ENCODE measurements around the gene CCDC102A.

CCDC102A gene

GRCh38 chr16:57532266-57532625, 4.1 kb downstream of the CCDC102A start:
- Histone ChIP-seq H3K9ac (ENCODE audit: low read length) (no peak overlapping the region), H3K36me3 (ENCODE audit: control insufficient read depth, insufficient read depth, low read length) (no peaks in the 10 kb centered on the region), H3K27me3 (ENCODE audit: control insufficient read depth, insufficient read depth, low read length) (peaks cover 6% of the 10 kb centered on the region), H3K4me3 (ENCODE audit: low read length) (no peak overlapping the region), H3K9me3 (ENCODE audit: control insufficient read depth, low read length) (no peaks in the 10 kb centered on the region), H3K4me1 (ENCODE audit: control insufficient read depth, insufficient read depth, low read length) (peaks cover 31% of the 10 kb centered on the region)

- Histone ChIP-seq H3K27me3 (ENCODE audit: control insufficient read depth, insufficient read depth, low read length) (peaks cover 1% of the 10 kb centered on the region), H3K9me3 (ENCODE audit: control insufficient read depth, low read length) (no peaks in the 10 kb centered on the region), H3K36me3 (ENCODE audit: control insufficient read depth, insufficient read depth, low read length) (no peaks in the 10 kb centered on the region), H3K4me3 (ENCODE audit: low read length) (no peak overlapping the region), H3K9ac (ENCODE audit: low read length) (no peak overlapping the region), H3K4me1 (ENCODE audit: control insufficient read depth, insufficient read depth, low read length) (peaks cover 26% of the 10 kb centered on the region)
Measured at GRCh38 chr16:57531635-57532265, 4.6 kb downstream of the CCDC102A start.

GRCh38 chr16:57531253-57531575, 5.2 kb downstream of the CCDC102A start:
- Histone ChIP-seq H3K36me3 (ENCODE audit: control insufficient read depth, insufficient read depth, low read length) (no peaks in the 10 kb centered on the region), H3K9me3 (ENCODE audit: control insufficient read depth, low read length) (no peaks in the 10 kb centered on the region), H3K4me3 (ENCODE audit: low read length) (no peak overlapping the region), H3K27me3 (ENCODE audit: control insufficient read depth, insufficient read depth, low read length) (no peaks in the 10 kb centered on the region), H3K4me1 (ENCODE audit: control insufficient read depth, insufficient read depth, low read length) (peaks cover 23% of the 10 kb centered on the region), H3K9ac (ENCODE audit: low read length) (no peak overlapping the region)

GRCh38 chr16:57530522-57531252, 5.7 kb downstream of the CCDC102A start:
- no peak overlapping the region for H3K4me3 ChIP-seq (ENCODE audit: low read length)
- H3K36me3 ChIP-seq (ENCODE audit: control insufficient read depth, insufficient read depth, low read length), result no peaks in the 10 kb centered on the region
- H3K4me1 ChIP-seq (ENCODE audit: control insufficient read depth, insufficient read depth, low read length), result peaks cover 23% of the 10 kb centered on the region
- H3K27me3 ChIP-seq (ENCODE audit: control insufficient read depth, insufficient read depth, low read length), result no peaks in the 10 kb centered on the region
- H3K9me3 ChIP-seq (ENCODE audit: control insufficient read depth, low read length), result no peaks in the 10 kb centered on the region
- H3K9ac ChIP-seq (ENCODE audit: low read length), result no peak overlapping the region

GRCh38 chr16:57530104-57530521, 6.3 kb downstream of the CCDC102A start:
- H3K9me3 ChIP-seq (ENCODE audit: control insufficient read depth, low read length), result no peaks in the 10 kb centered on the region

GRCh38 chr16:57529391-57530103, 6.8 kb downstream of the CCDC102A start:
- H3K36me3 ChIP-seq (ENCODE audit: control insufficient read depth, insufficient read depth, low read length), result no peaks in the 10 kb centered on the region
- no peak overlapping the region for H3K9ac ChIP-seq (ENCODE audit: low read length)
- no peaks in the 10 kb centered on the region for H3K9me3 ChIP-seq (ENCODE audit: control insufficient read depth, low read length)
- H3K4me1 ChIP-seq (ENCODE audit: control insufficient read depth, insufficient read depth, low read length), result peaks cover 23% of the 10 kb centered on the region
- H3K4me3 ChIP-seq (ENCODE audit: low read length), result no peak overlapping the region
- no peaks in the 10 kb centered on the region for H3K27me3 ChIP-seq (ENCODE audit: control insufficient read depth, insufficient read depth, low read length)

More at GRCh38 chr16:57530104-57530521, 6.3 kb downstream of the CCDC102A start:
- no peaks in the 10 kb centered on the region for H3K27me3 ChIP-seq (ENCODE audit: control insufficient read depth, insufficient read depth, low read length)
- H3K4me3 ChIP-seq (ENCODE audit: low read length), result no peak overlapping the region
- H3K4me1 ChIP-seq (ENCODE audit: control insufficient read depth, insufficient read depth, low read length), result peaks cover 23% of the 10 kb centered on the region
- no peaks in the 10 kb centered on the region for H3K36me3 ChIP-seq (ENCODE audit: control insufficient read depth, insufficient read depth, low read length)
- H3K9ac ChIP-seq (ENCODE audit: low read length), result no peak overlapping the region

- Histone ChIP-seq H3K4me1 (ENCODE audit: control insufficient read depth, insufficient read depth, low read length) (peaks cover 17% of the 10 kb centered on the region), H3K9me3 (ENCODE audit: control insufficient read depth, low read length) (no peaks in the 10 kb centered on the region), H3K27me3 (ENCODE audit: control insufficient read depth, insufficient read depth, low read length) (no peaks in the 10 kb centered on the region), H3K36me3 (ENCODE audit: control insufficient read depth, insufficient read depth, low read length) (no peaks in the 10 kb centered on the region), H3K4me3 (ENCODE audit: low read length) (no peak overlapping the region), H3K9ac (ENCODE audit: low read length) (no peak overlapping the region)
Measured at GRCh38 chr16:57528499-57529390, 7.6 kb downstream of the CCDC102A start.

GRCh38 chr16:57527610-57528360, 8.6 kb downstream of the CCDC102A start:
- peaks cover 15% of the 10 kb centered on the region for H3K4me1 ChIP-seq (ENCODE audit: control insufficient read depth, insufficient read depth, low read length)
- H3K27me3 ChIP-seq (ENCODE audit: control insufficient read depth, insufficient read depth, low read length), result no peaks in the 10 kb centered on the region
- no peaks in the 10 kb centered on the region for H3K36me3 ChIP-seq (ENCODE audit: control insufficient read depth, insufficient read depth, low read length)
- no peak overlapping the region for H3K9ac ChIP-seq (ENCODE audit: low read length)
- H3K4me3 ChIP-seq (ENCODE audit: low read length), result no peak overlapping the region
- H3K9me3 ChIP-seq (ENCODE audit: control insufficient read depth, low read length), result no peaks in the 10 kb centered on the region

GRCh38 chr16:57527027-57527426, 9.3 kb downstream of the CCDC102A start:
- H3K4me1 ChIP-seq (ENCODE audit: control insufficient read depth, insufficient read depth, low read length), result peaks cover 15% of the 10 kb centered on the region
- no peaks in the 10 kb centered on the region for H3K27me3 ChIP-seq (ENCODE audit: control insufficient read depth, insufficient read depth, low read length)
- H3K36me3 ChIP-seq (ENCODE audit: control insufficient read depth, insufficient read depth, low read length), result no peaks in the 10 kb centered on the region
- no peak overlapping the region for H3K9ac ChIP-seq (ENCODE audit: low read length)
- no peak overlapping the region for H3K4me3 ChIP-seq (ENCODE audit: low read length)
- H3K9me3 ChIP-seq (ENCODE audit: control insufficient read depth, low read length), result no peaks in the 10 kb centered on the region

- no peaks in the 10 kb centered on the region for H3K27me3 ChIP-seq (ENCODE audit: control insufficient read depth, insufficient read depth, low read length)
- H3K4me3 ChIP-seq (ENCODE audit: low read length), result no peak overlapping the region
- H3K4me1 ChIP-seq (ENCODE audit: control insufficient read depth, insufficient read depth, low read length), result peaks cover 15% of the 10 kb centered on the region
- H3K36me3 ChIP-seq (ENCODE audit: control insufficient read depth, insufficient read depth, low read length), result no peaks in the 10 kb centered on the region
- no peak overlapping the region for H3K9ac ChIP-seq (ENCODE audit: low read length)
- no peaks in the 10 kb centered on the region for H3K9me3 ChIP-seq (ENCODE audit: control insufficient read depth, low read length)
Measured at GRCh38 chr16:57526498-57526897, 9.9 kb downstream of the CCDC102A start.

GRCh38 chr16:57525761-57526160, 10.6 kb downstream of the CCDC102A start:
- no peak overlapping the region for H3K4me3 ChIP-seq (ENCODE audit: low read length)
- H3K27me3 ChIP-seq (ENCODE audit: control insufficient read depth, insufficient read depth, low read length), result no peaks in the 10 kb centered on the region
- no peaks in the 10 kb centered on the region for H3K36me3 ChIP-seq (ENCODE audit: control insufficient read depth, insufficient read depth, low read length)
- H3K9ac ChIP-seq (ENCODE audit: low read length), result no peak overlapping the region
- peaks cover 13% of the 10 kb centered on the region for H3K4me1 ChIP-seq (ENCODE audit: control insufficient read depth, insufficient read depth, low read length)
- no peaks in the 10 kb centered on the region for H3K9me3 ChIP-seq (ENCODE audit: control insufficient read depth, low read length)
